ENCODE results near the gene KCNC1. TPM values are rescaled to one million over a fixed set of nuclear protein-coding genes. Genes with fewer than 3 reads are reported as not detected.

The KCNC1 gene
- total and polyA plus RNA-seq, 2 experiments from 2014 or later = 0.11 TPM; not detected in 1

DNA sequence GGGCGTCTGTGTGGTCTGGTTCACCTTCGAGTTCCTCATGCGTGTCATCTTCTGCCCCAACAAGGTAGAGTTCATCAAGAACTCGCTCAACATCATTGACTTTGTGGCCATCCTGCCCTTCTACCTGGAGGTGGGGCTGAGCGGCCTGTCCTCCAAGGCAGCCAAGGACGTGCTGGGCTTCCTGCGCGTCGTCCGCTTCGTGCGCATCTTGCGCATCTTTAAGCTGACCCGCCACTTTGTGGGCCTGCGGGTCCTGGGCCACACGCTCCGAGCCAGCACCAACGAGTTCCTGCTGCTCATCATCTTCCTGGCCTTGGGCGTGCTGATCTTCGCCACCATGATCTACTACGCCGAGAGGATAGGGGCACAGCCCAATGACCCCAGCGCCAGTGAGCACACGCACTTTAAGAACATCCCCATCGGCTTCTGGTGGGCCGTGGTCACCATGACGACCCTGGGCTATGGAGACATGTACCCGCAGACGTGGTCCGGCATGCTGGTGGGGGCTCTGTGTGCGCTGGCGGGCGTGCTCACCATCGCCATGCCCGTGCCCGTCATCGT is 37.3 kb downstream of the KCNC1 start:
- H3K27ac Mint-ChIP-seq = no peak overlapping the region
- peaks cover 5% of the 10 kb centered on the region for H3K27me3 Mint-ChIP-seq (ENCODE audit: insufficient read depth, low read depth, poor library complexity)
- no peak overlapping the region for H3K4me3 Mint-ChIP-seq
- ATAC-seq = no peak
- Histone ChIP-seq H3F3A (replicated peaks; ENCODE audit: low read depth) (no peaks in the 10 kb centered on the region), H3K79me2 (replicated peaks; ENCODE audit: insufficient read depth) (no peaks in the 10 kb centered on the region), H3K4me2 (no peak overlapping the region), H3K36me3 (ENCODE audit: insufficient read depth) (no peaks in the 10 kb centered on the region), H3K9me2 (ENCODE audit: insufficient read depth) (no peaks in the 10 kb centered on the region), H3K27ac (ENCODE audit: low read depth) (no peak overlapping the region), H3K4me3 (no peak overlapping the region), H3K27me3 (ENCODE audit: insufficient read depth) (no peaks in the 10 kb centered on the region), H2AFZ (no peak overlapping the region), H3K4me1 (ENCODE audit: insufficient read depth) (no peaks in the 10 kb centered on the region), H4K20me1 (replicated peaks; ENCODE audit: insufficient read depth) (no peaks in the 10 kb centered on the region)
- no peak for TF ChIP-seq STAT1 (IDR thresholded peaks at IDR 0.05; ENCODE audit: unreplicated experiment)
- no peak for TF ChIP-seq CREB1 (CRISPR knock-in tag; IDR thresholded peaks at IDR 0.05; ENCODE audit: low read depth)
- TF ChIP-seq EZH2phosphoT487 (IDR thresholded peaks at IDR 0.05; ENCODE audit: unreplicated experiment) = no peak
- no peak for DNase-seq (ENCODE audit: low spot score)
- no peaks in the 10 kb centered on the region for H3K36me3 Mint-ChIP-seq (ENCODE audit: low read depth)
- peaks cover 8% of the 10 kb centered on the region; the same call in 2 of the 3 replicates for H3K4me1 Mint-ChIP-seq
- no peaks in the 10 kb centered on the region; the same call in 2 of the 3 replicates for H3K9me3 Mint-ChIP-seq

DNA sequence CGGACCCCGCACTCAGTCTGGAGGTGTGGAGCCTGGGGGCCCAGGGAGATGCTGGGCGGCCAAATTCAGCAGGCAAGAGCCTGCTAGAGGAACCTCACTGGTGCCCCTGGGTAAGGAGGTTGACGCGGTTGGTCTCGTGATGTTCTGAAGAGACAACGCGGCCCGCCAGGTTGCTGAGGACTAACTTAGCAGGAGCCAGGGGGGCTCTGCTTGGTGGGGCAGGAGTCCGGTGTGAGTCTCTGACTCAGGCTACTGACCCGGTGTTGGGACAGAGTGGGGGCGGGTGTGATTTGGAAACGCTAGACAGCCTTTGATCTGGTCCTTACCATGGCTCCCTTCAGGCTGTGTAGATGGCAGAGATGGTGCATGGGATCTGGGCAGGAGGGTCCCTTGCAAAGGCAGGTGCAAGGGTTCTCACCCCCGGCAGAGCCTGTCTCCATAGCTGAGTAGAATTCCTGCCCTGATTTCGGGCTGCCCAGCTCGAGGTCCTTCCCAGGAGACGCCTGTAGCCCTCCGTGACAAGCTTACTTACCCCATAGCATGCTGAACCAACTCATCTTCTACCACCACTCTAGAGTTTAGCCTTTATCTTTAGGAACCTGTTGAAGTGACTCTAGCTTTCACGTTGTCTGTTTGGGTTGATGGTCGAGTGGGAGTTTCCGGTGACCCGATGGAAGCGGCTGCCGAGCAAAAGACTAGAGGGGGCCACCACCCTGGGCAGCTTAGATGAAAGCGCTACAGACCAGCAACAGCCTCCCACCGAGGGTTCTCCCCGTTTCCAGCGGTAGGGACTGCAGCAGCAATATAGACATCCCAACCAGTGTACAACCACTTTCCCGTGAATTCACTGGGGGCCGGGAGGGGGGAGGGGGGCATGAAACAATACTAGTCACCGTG is 38.4 kb downstream of the KCNC1 start:
- ATAC-seq (no peak), DNase-seq (ENCODE audit: low spot score) (no peak)
- Histone ChIP-seq H3K36me3 (ENCODE audit: insufficient read depth) (no peaks in the 10 kb centered on the region), H2AFZ (no peak overlapping the region), H4K20me1 (replicated peaks; ENCODE audit: insufficient read depth) (no peaks in the 10 kb centered on the region), H3K4me2 (no peak overlapping the region), H3K4me1 (ENCODE audit: insufficient read depth) (no peaks in the 10 kb centered on the region), H3K79me2 (replicated peaks; ENCODE audit: insufficient read depth) (no peaks in the 10 kb centered on the region), H3K9me2 (ENCODE audit: insufficient read depth) (no peaks in the 10 kb centered on the region), H3K27me3 (ENCODE audit: insufficient read depth) (no peaks in the 10 kb centered on the region), H3F3A (replicated peaks; ENCODE audit: low read depth) (no peaks in the 10 kb centered on the region), H3K27ac (ENCODE audit: low read depth) (no peak overlapping the region), H3K4me3 (no peak overlapping the region)
- peaks cover 8% of the 10 kb centered on the region for H3K4me1 Mint-ChIP-seq
- no peak overlapping the region for H3K4me3 Mint-ChIP-seq
- TF ChIP-seq EZH2 (IDR thresholded peaks at IDR 0.05; ENCODE audit: low read depth, unreplicated experiment) (no peak), ZNF331 (CRISPR knock-in tag; IDR thresholded peaks at IDR 0.05; ENCODE audit: low read depth) (no peak)
- TF ChIP-seq, protein P1, sequence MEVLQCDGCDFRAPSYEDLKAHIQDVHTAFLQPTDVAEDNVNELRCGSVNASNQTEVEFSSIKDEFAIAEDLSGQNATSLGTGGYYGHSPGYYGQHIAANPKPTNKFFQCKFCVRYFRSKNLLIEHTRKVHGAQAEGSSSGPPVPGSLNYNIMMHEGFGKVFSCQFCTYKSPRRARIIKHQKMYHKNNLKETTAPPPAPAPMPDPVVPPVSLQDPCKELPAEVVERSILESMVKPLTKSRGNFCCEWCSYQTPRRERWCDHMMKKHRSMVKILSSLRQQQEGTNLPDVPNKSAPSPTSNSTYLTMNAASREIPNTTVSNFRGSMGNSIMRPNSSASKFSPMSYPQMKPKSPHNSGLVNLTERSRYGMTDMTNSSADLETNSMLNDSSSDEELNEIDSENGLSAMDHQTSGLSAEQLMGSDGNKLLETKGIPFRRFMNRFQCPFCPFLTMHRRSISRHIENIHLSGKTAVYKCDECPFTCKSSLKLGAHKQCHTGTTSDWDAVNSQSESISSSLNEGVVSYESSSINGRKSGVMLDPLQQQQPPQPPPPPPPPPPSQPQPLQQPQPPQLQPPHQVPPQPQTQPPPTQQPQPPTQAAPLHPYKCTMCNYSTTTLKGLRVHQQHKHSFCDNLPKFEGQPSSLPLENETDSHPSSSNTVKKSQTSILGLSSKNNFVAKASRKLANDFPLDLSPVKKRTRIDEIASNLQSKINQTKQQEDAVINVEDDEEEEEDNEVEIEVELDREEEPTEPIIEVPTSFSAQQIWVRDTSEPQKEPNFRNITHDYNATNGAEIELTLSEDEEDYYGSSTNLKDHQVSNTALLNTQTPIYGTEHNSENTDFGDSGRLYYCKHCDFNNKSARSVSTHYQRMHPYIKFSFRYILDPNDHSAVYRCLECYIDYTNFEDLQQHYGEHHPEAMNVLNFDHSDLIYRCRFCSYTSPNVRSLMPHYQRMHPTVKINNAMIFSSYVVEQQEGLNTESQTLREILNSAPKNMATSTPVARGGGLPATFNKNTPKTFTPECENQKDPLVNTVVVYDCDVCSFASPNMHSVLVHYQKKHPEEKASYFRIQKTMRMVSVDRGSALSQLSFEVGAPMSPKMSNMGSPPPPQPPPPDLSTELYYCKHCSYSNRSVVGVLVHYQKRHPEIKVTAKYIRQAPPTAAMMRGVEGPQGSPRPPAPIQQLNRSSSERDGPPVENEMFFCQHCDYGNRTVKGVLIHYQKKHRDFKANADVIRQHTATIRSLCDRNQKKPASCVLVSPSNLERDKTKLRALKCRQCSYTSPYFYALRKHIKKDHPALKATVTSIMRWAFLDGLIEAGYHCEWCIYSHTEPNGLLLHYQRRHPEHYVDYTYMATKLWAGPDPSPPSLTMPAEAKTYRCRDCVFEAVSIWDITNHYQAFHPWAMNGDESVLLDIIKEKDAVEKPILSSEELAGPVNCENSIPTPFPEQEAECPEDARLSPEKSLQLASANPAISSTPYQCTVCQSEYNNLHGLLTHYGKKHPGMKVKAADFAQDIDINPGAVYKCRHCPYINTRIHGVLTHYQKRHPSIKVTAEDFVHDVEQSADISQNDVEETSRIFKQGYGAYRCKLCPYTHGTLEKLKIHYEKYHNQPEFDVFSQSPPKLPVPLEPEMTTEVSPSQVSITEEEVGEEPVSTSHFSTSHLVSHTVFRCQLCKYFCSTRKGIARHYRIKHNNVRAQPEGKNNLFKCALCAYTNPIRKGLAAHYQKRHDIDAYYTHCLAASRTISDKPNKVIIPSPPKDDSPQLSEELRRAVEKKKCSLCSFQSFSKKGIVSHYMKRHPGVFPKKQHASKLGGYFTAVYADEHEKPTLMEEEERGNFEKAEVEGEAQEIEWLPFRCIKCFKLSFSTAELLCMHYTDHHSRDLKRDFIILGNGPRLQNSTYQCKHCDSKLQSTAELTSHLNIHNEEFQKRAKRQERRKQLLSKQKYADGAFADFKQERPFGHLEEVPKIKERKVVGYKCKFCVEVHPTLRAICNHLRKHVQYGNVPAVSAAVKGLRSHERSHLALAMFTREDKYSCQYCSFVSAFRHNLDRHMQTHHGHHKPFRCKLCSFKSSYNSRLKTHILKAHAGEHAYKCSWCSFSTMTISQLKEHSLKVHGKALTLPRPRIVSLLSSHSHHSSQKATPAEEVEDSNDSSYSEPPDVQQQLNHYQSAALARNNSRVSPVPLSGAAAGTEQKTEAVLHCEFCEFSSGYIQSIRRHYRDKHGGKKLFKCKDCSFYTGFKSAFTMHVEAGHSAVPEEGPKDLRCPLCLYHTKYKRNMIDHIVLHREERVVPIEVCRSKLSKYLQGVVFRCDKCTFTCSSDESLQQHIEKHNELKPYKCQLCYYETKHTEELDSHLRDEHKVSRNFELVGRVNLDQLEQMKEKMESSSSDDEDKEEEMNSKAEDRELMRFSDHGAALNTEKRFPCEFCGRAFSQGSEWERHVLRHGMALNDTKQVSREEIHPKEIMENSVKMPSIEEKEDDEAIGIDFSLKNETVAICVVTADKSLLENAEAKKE (CRISPR knock-in tag; IDR thresholded peaks at IDR 0.05) = no peak
- no peak overlapping the region for H3K27ac Mint-ChIP-seq
- no peaks in the 10 kb centered on the region for H3K36me3 Mint-ChIP-seq (ENCODE audit: low read depth)
- H3K9me3 Mint-ChIP-seq = no peaks in the 10 kb centered on the region; the same call in 2 of the 3 replicates
- H3K27me3 Mint-ChIP-seq (ENCODE audit: insufficient read depth, low read depth, poor library complexity) = peaks cover 5% of the 10 kb centered on the region

Measured in GM23338 (cell line).